ENCODE measurements around the gene SPACA9. TPM values are rescaled to one million over a fixed set of nuclear protein-coding genes. Genes with fewer than 3 reads are reported as not detected.

Gene SPACA9
- total RNA-seq (1 to 10 TPM; 1.1 to 5.6 (median 2.5) TPM), polyA plus RNA-seq (1 to 10 TPM; 1.7 to 3.5 (median 3.0) TPM)
- long read RNA-seq, donor 1, partial matches to known transcripts = 0 of 2 reads
- long read RNA-seq, donor 1, other reads (novel, unspliced or antisense) = 0 of 2 reads
- long read RNA-seq, donor 2, partial matches to known transcripts = 0 of 2 reads
- long read RNA-seq, donor 2, other reads (novel, unspliced or antisense) = 0 of 2 reads

- peak; percentile 80 for DNase-seq
- Histone ChIP-seq H3K9me3 (no peaks in the 10 kb centered on the region), H3K27me3 (replicated peaks in 1 of 7) (no peaks in the 10 kb centered on the region), H3K27ac (peak within 1 kb of the TSS in 7 of 8 donors; percentile 29 to 85 (median 76)), H3K36me3 (no peaks in the 10 kb centered on the region), H3K4me1 (peaks cover 0 to 28% (median 21%) of the 10 kb centered on the region in 6 donors), H3K4me3 (peak within 1 kb of the TSS; percentile 85 to 98 (median 96))
- intact Hi-C loops (cut with DNase I; ENCODE audit: low total_unique reads) = no loop called here
- 22 to 31% (median 24%) methylated on average over 34 to 42 of the region's 42 CpGs for WGBS, 5 donors
- TF ChIP-seq CTCF (IDR thresholded peaks at IDR 0.05 in 8 of 11, conservative IDR thresholded peaks at IDR 0.05 in 3 of 11) (no peak), POLR2A (IDR thresholded peaks at IDR 0.05) (no peak), POLR2AphosphoS5 (IDR thresholded peaks at IDR 0.05) (no peak)
Measured at GRCh38 chr9:132878695-132879456, at the start of gene SPACA9. SPACA9 (plus strand) TSS chr9:132878898; CDS start chr9:132883948, 5,050 bp downstream.

GRCh38 chr9:132832171-132832881, 46.4 kb upstream of the SPACA9 start:
- Histone ChIP-seq H3K27ac (no peak overlapping the region), H3K27me3 (replicated peaks in 1 of 7) (no peaks in the 10 kb centered on the region), H3K4me3 (no peak overlapping the region), H3K36me3 (no peaks in the 10 kb centered on the region), H3K9me3 (no peaks in the 10 kb centered on the region), H3K4me1 (no peaks in the 10 kb centered on the region)
- WGBS, 5 donors = 69 to 86% (median 78%) methylated on average over 9 of the region's 9 CpGs
- intact Hi-C loops (cut with DNase I; ENCODE audit: low total_unique reads) = no loop called here
- no peak for DNase-seq
- TF ChIP-seq POLR2AphosphoS5 (IDR thresholded peaks at IDR 0.05) (no peak), CTCF (IDR thresholded peaks at IDR 0.05 in 8 of 11, conservative IDR thresholded peaks at IDR 0.05 in 3 of 11) (no peak), POLR2A (IDR thresholded peaks at IDR 0.05) (no peak)

- Histone ChIP-seq H3K9me3 (no peaks in the 10 kb centered on the region), H3K27me3 (replicated peaks in 1 of 7) (no peaks in the 10 kb centered on the region), H3K27ac (no peak overlapping the region), H3K36me3 (no peaks in the 10 kb centered on the region), H3K4me3 (no peak overlapping the region), H3K4me1 (no peaks in the 10 kb centered on the region)
- intact Hi-C loops (cut with DNase I; ENCODE audit: low total_unique reads) = no loop called here
- no peak for TF ChIP-seq CTCF (IDR thresholded peaks at IDR 0.05 in 8 of 11, conservative IDR thresholded peaks at IDR 0.05 in 3 of 11)
- no peak for TF ChIP-seq POLR2A (IDR thresholded peaks at IDR 0.05)
- no peak for TF ChIP-seq POLR2AphosphoS5 (IDR thresholded peaks at IDR 0.05)
- no peak for DNase-seq
- 79 to 89% (median 85%) methylated on average over 24 of the region's 24 CpGs for WGBS, 5 donors
Measured at GRCh38 chr9:132833550-132834121, 45.1 kb upstream of the SPACA9 start.
